SK-N-SH treated with all-trans-retinoic acid at 6 μM for 48 hours (cell line): Measurements from ENCODE around the gene SLC22A4.

Experiments
- ATAC-seq: fragments of 200-7000 bp; cut with Tn5 transposase; 3 replicates; pipeline ENCODE4 v1.9.1; 2020; ENCODE audit warnings: mild to moderate bottlenecking, moderate library complexity
- BACH2 ChIP-seq: fragments of 250-450 bp; sonication (Bioruptor Pico); IDR thresholded peaks from 2 replicates; pipeline ENCODE4 v1.9.0; 2021; ENCODE audit warnings: mild to moderate bottlenecking, borderline replicate concordance
- CSDC2 ChIP-seq: fragments of 250-450 bp; sonication (Bioruptor Pico); IDR thresholded peaks from 2 replicates; pipeline ENCODE4 v1.5.0; 2020; ENCODE audit warnings: mild to moderate bottlenecking, moderate library complexity
- ESRRG ChIP-seq: fragments of 250-450 bp; sonication (Bioruptor Pico); IDR thresholded peaks from 2 replicates; pipeline ENCODE4 v1.6.1; 2021; ENCODE audit warnings: mild to moderate bottlenecking
- GLIS3 ChIP-seq: fragments of 250-450 bp; sonication (Bioruptor Pico); IDR thresholded peaks from 2 replicates; pipeline ENCODE4 v1.5.0; 2020; ENCODE audit warnings: mild to moderate bottlenecking, moderate library complexity
- ISL1 ChIP-seq: fragments of 250-450 bp; sonication (Bioruptor Pico); IDR thresholded peaks from 2 replicates; pipeline ENCODE4 v2.1.2; 2022; ENCODE audit warnings: mild to moderate bottlenecking, moderate library complexity
- OSR1 ChIP-seq: fragments of 250-450 bp; sonication (Bioruptor Pico); IDR thresholded peaks from 2 replicates; pipeline ENCODE4 v1.8.0; 2022; ENCODE audit warnings: moderate library complexity, mild to moderate bottlenecking, inconsistent platforms
- PPARA ChIP-seq: fragments of 250-450 bp; sonication (Bioruptor Pico); IDR thresholded peaks from 2 replicates; pipeline ENCODE4 v1.5.0; 2020; ENCODE audit warnings: mild to moderate bottlenecking, borderline replicate concordance
- RARB ChIP-seq: fragments of 250-450 bp; sonication (Bioruptor Pico); IDR thresholded peaks from 2 replicates; pipeline ENCODE4 v1.8.0; 2021; ENCODE audit warnings: mild to moderate bottlenecking, moderate library complexity
- SNAI2 ChIP-seq: fragments of 250-450 bp; sonication (Bioruptor Pico); IDR thresholded peaks from 2 replicates; pipeline ENCODE4 v1.5.0; 2020; ENCODE audit warnings: mild to moderate bottlenecking, moderate library complexity
- TOX ChIP-seq: fragments of 250-450 bp; sonication (Bioruptor Pico); IDR thresholded peaks from 2 replicates; pipeline ENCODE4 v1.8.0; 2021; ENCODE audit warnings: mild to moderate bottlenecking, moderate library complexity, borderline replicate concordance
- ZC3H10 ChIP-seq: fragments of 250-450 bp; sonication (Bioruptor Pico); IDR thresholded peaks from 2 replicates; pipeline ENCODE4 v1.5.1; 2021; ENCODE audit warnings: mild to moderate bottlenecking, moderate library complexity
- ZFP3 ChIP-seq: fragments of 250-450 bp; sonication (Bioruptor Pico); IDR thresholded peaks from 2 replicates; pipeline ENCODE4 v1.5.0; 2020; ENCODE audit warnings: mild to moderate bottlenecking, moderate library complexity
- ZFP30 ChIP-seq: fragments of 450-650 bp; formaldehyde crosslinking; IDR thresholded peaks from 2 replicates; pipeline ENCODE4 v1.5.0; 2022; ENCODE audit warnings: mild to moderate bottlenecking, moderate library complexity
- ZNF565 ChIP-seq: fragments of 450-650 bp; formaldehyde crosslinking; conservative IDR thresholded peaks from 2 replicates; pipeline ENCODE4 v1.5.0; 2020; ENCODE audit warnings: low read depth, mild to moderate bottlenecking, moderate library complexity
- ZNF70 ChIP-seq: fragments of 450-650 bp; formaldehyde crosslinking; IDR thresholded peaks from 2 replicates; pipeline ENCODE4 v1.5.0; 2020; ENCODE audit warnings: mild to moderate bottlenecking, moderate library complexity
- TF ChIP-seq, protein P1 (sequence below): fragments of 250-450 bp; sonication (Bioruptor Pico); IDR thresholded peaks from 2 replicates; pipeline ENCODE4 v1.5.0; 2020; ENCODE audit warnings: mild to moderate bottlenecking, moderate library complexity
- TF ChIP-seq, protein P2 (sequence below): fragments of 250-450 bp; sonication (Bioruptor Pico); IDR thresholded peaks from 2 replicates; pipeline ENCODE4 v1.8.0; 2020; ENCODE audit warnings: mild to moderate bottlenecking, moderate library complexity, borderline replicate concordance
- TF ChIP-seq, protein P3 (sequence below): fragments of 250-450 bp; sonication (Bioruptor Pico); IDR thresholded peaks from 2 replicates; pipeline ENCODE4 v1.5.1; 2020; ENCODE audit warnings: low read depth, mild to moderate bottlenecking, moderate library complexity

Gene SLC22A4

DNA sequence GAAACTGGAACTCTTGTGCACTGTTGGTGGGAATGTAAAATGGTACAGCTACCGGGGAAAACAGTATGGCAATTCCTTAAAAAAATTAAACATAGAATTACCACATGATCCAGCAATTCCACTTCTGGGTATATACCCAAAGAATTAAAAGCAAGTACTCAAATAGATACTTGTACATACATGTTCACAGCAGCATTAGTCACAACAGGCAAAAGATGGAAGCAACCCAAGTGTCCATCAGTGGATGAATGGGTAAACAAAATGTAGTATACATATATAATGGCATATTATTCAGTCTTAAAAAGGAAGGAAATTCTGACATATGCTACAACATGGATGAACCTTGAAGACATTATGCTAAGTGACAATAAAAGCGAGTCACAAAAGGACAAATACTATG is 67.9 kb downstream of the SLC22A4 start (continued):
- TF ChIP-seq, protein P1, sequence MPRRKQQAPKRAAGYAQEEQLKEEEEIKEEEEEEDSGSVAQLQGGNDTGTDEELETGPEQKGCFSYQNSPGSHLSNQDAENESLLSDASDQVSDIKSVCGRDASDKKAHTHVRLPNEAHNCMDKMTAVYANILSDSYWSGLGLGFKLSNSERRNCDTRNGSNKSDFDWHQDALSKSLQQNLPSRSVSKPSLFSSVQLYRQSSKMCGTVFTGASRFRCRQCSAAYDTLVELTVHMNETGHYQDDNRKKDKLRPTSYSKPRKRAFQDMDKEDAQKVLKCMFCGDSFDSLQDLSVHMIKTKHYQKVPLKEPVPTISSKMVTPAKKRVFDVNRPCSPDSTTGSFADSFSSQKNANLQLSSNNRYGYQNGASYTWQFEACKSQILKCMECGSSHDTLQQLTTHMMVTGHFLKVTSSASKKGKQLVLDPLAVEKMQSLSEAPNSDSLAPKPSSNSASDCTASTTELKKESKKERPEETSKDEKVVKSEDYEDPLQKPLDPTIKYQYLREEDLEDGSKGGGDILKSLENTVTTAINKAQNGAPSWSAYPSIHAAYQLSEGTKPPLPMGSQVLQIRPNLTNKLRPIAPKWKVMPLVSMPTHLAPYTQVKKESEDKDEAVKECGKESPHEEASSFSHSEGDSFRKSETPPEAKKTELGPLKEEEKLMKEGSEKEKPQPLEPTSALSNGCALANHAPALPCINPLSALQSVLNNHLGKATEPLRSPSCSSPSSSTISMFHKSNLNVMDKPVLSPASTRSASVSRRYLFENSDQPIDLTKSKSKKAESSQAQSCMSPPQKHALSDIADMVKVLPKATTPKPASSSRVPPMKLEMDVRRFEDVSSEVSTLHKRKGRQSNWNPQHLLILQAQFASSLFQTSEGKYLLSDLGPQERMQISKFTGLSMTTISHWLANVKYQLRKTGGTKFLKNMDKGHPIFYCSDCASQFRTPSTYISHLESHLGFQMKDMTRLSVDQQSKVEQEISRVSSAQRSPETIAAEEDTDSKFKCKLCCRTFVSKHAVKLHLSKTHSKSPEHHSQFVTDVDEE (CRISPR knock-in tag) = no peak

DNA sequence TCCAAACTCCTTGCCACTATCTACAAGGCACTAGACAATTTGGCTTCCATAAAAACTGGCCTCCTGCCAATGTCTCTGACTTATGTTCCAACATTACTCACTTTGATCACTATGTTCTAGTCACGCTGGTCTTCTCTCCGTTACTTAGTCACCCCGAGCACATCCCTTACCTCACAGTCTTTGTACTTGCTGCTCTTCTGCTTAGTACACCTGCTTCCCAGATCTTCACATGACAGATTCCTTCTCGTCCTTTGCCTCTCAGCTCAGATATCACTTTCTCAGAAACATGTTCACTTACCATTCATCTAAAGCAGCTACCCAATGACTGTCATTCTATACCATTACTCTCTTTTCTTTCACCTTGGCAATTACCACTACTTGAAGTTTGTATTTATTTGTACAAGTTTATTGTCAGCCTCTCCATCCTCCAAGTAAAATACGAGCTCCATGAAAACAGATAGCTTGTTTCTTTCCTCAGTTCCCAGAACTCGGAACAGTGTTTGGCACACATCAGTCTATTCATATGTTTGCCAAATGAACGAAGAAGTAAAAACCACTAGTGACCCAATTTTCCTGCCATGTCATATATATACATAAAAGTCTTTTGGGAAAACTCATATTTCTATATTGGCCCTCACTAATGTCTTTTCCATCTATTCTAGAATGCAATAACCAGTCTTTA is 69.4 kb downstream of the SLC22A4 start:
- peak; percentile 72 for ATAC-seq
- TF ChIP-seq ESRRG (CRISPR knock-in tag) (no peak), ZFP30 (CRISPR knock-in tag) (no peak), ZC3H10 (CRISPR knock-in tag) (no peak), ISL1 (0 out of 2 replicates have a peak, but pooled peaks have one; percentile 18), PPARA (no peak)

DNA sequence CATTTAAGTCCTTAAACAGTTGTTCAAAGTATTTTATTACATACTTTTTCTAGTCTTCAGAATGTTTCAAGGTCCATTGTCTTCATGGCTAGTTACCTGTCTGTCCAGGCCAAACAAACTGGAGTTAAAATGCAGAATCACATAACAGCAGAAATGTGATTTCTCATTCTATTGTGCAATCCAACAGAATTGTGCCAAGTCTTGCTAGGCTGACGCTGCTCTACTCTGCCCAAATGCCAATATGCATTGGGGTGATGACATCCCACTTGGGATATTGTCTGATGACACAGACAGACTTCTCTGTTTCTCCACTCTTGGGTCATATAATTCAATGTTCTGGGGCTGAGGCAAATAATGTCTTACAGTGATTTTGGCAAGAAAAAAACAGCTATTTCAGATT is 70.1 kb downstream of the SLC22A4 start:
- TF ChIP-seq SNAI2 (CRISPR knock-in tag) (no peak), ZNF565 (CRISPR knock-in tag) (no peak), CSDC2 (CRISPR knock-in tag) (no peak), ESRRG (CRISPR knock-in tag) (no peak), BACH2 (CRISPR knock-in tag) (no peak), OSR1 (CRISPR knock-in tag) (no peak), RARB (no peak), TOX (CRISPR knock-in tag) (no peak)
- TF ChIP-seq, protein P2, sequence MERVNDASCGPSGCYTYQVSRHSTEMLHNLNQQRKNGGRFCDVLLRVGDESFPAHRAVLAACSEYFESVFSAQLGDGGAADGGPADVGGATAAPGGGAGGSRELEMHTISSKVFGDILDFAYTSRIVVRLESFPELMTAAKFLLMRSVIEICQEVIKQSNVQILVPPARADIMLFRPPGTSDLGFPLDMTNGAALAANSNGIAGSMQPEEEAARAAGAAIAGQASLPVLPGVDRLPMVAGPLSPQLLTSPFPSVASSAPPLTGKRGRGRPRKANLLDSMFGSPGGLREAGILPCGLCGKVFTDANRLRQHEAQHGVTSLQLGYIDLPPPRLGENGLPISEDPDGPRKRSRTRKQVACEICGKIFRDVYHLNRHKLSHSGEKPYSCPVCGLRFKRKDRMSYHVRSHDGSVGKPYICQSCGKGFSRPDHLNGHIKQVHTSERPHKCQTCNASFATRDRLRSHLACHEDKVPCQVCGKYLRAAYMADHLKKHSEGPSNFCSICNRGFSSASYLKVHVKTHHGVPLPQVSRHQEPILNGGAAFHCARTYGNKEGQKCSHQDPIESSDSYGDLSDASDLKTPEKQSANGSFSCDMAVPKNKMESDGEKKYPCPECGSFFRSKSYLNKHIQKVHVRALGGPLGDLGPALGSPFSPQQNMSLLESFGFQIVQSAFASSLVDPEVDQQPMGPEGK (CRISPR knock-in tag) = no peak
- ATAC-seq = no peak

DNA sequence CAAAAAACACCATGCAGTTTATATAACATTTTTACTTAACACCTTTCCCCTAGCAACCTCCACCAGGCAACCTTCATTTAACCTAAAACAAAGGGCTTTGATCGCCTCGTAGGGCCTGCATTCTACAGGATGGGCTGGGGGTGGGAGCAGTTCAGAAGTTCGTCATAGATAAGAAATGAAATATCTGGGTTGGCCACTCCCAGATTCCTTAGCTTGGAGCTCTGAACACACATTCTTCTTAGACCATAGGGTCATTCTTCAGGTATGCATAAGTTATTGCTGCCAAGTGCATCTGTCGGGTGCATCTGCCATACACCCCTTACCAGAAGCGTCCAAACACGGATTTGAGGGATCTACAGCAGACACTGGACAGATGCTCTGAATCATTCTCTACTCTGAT is 71.0 kb downstream of the SLC22A4 start:
- TF ChIP-seq, protein P2 (CRISPR knock-in tag) = no peak
- TF ChIP-seq, protein P3, sequence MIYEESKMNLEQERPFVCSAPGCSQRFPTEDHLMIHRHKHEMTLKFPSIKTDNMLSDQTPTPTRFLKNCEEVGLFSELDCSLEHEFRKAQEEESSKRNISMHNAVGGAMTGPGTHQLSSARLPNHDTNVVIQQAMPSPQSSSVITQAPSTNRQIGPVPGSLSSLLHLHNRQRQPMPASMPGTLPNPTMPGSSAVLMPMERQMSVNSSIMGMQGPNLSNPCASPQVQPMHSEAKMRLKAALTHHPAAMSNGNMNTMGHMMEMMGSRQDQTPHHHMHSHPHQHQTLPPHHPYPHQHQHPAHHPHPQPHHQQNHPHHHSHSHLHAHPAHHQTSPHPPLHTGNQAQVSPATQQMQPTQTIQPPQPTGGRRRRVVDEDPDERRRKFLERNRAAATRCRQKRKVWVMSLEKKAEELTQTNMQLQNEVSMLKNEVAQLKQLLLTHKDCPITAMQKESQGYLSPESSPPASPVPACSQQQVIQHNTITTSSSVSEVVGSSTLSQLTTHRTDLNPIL (CRISPR knock-in tag) = peak; percentile 72; the same call in 1 of the 2 replicates
- peak; percentile 74 for ATAC-seq

DNA sequence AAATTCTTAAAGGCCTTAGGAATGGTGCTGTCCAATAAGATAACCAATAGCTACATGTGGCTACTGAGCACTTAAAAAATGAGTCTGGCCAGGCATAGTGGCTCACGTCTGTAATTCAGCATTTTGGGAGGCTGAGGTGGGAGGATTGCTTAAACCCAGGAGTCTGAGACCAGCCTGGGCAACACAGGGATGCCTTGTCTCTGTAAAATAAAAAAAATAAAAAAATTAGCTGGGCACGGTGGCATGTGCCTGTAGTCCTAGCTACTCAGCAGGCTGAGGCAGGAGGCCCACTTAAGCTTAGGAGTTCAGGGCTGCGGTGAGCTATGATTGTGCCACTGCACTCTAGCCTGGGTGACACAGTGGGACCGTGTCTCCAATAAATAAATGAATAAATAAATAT is 74.0 kb downstream of the SLC22A4 start:
- no peak for TF ChIP-seq ZFP3 (CRISPR knock-in tag)
- TF ChIP-seq GLIS3 (CRISPR knock-in tag) = no peak
- no peak for TF ChIP-seq ZNF565 (CRISPR knock-in tag)
- TF ChIP-seq SNAI2 (CRISPR knock-in tag) = no peak
- no peak for TF ChIP-seq ZNF70 (CRISPR knock-in tag)
- no peak for TF ChIP-seq ZFP30 (CRISPR knock-in tag)
- ATAC-seq = no peak
